ENCODE measurements around the gene MAPK11.

Gene MAPK11

GRCh38 chr22:50316114-50317065, 46.2 kb upstream of the MAPK11 start:
- H3K4me3 ChIP-seq (ENCODE audit: low read length), result no peak overlapping the region
- no peak for DNase-seq (ENCODE audit: low read depth)
- TF ChIP-seq CTCF (conservative IDR thresholded peaks at IDR 0.05; ENCODE audit: low read length), result no peak

DNA sequence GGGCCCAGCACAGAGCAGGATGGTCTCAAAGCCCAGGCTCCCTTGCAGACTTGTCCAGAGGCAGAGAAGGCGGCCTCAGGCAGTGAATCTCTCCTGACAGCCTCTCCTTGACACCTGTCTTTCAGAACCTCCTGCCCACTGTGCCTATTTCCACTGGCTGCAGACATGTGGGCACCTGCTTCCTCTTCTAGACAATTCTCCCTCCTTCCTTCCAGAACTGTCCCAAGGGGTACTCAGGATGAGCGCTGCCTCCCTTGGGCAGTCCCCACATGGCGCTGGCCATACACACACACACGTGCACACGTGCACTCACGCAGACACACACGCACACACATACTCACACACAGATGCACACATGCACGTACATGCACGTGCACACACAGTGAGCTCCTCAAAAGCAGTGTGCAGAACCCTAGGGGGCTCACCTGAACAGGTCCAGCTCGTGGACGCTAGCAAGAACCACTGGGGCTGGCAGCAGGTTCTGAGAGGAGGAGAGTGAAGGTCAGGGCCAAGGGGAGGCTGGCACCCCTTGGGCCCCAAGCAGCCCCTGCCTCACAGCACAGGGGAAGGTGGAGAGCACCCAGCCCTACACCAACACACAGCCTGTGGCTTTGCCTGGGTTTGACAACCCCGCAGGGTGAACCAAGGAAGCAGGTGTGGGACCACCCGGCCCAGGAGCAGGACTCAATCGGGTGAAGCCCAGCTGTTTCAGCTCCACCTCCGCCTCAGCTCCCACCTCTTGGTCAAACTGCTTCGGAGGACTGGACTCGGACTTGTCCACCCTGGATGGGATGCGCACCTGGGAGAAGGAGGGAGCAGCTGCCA, 45.3 kb upstream of the MAPK11 start:
- H3K4me3 ChIP-seq (ENCODE audit: low read length), result no peak overlapping the region
- TF ChIP-seq CTCF (conservative IDR thresholded peaks at IDR 0.05; ENCODE audit: low read length), result no peak
- no peak for DNase-seq (ENCODE audit: low read depth)

- no peak overlapping the region for H3K4me3 ChIP-seq (ENCODE audit: low read length)
- no peak for TF ChIP-seq CTCF (conservative IDR thresholded peaks at IDR 0.05; ENCODE audit: low read length)
- no peak for DNase-seq (ENCODE audit: low read depth)
These were observed 44.5 kb upstream of the MAPK11 start for GRCh38 chr22:50314455-50315288.

DNA sequence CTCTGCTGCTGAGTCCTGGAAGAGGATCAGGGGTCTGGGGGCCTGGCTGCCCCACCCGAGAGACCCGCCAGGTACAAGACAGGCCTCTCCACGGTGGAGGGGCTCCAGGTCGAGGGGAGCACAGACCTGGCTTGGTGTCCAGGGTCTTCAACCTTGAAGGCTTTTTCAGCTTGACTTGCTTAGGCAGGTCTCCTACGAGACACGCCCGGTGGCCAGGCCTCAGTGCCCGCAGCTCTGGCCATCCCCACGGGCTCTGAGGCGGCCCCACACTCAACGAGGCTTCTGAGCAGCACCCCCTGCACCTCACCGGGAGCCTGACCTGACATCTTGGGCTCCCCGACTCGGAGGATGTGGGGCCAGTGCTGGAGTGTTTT, 43.9 kb upstream of the MAPK11 start:
- DNase-seq (ENCODE audit: low read depth), result no peak
- no peak for TF ChIP-seq CTCF (conservative IDR thresholded peaks at IDR 0.05; ENCODE audit: low read length)
- H3K4me3 ChIP-seq (ENCODE audit: low read length), result no peak overlapping the region

DNA sequence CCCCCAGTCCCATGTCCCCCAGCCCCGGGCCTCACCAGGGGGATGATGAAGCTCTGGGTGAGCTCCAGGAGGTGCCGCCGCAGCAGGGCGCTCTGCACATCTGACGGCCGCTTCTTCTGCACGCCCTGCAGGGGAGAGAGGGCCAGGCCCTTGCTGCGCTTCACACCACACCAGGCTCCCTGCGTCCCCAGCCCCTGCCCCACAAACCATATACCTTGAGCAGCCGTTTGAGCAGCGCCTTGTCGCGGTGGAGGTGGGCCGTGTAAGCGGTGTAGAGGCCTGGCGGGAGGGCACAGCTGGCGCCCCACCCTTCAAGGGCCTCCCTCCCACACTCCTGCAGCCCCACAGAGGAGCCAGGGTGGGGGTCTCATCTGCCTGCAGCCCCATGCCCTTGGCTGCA, 43.4 kb upstream of the MAPK11 start:
- no peak overlapping the region for H3K4me3 ChIP-seq (ENCODE audit: low read length)
- DNase-seq (ENCODE audit: low read depth), result no peak
- no peak for TF ChIP-seq CTCF (conservative IDR thresholded peaks at IDR 0.05; ENCODE audit: low read length)

DNA sequence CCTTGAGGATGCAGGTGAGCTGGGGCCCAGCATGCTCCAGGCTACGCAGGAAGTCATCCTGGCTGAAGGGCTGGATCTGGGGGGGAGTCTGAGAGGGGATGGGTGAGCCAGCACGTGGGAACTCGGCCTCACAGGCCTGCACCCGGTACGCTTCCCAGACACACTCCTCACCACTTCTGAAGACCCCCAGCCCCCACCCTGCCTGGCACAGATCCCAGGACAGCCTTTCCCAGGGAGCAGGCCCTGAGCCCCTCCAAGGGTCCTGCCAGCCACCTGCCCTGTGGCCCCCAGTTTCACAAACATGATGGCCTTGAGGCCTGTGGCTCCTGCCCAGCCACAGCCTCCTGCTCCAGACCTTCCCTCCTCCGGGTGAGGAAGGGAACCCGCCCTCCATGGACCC, 42.8 kb upstream of the MAPK11 start:
- DNase-seq (ENCODE audit: low read depth), result no peak
- no peak for TF ChIP-seq CTCF (conservative IDR thresholded peaks at IDR 0.05; ENCODE audit: low read length)
- H3K4me3 ChIP-seq (ENCODE audit: low read length), result no peak overlapping the region

All from AG10803 (cell line).